Nephron progenitor cell (in vitro differentiated cells): ENCODE measurements around the gene TFB2M.

Experiments used
- DNase-seq: peaks from one replicate; pipeline ENCODE4 v3.0.0; 2021
- H3K27ac Mint-ChIP-seq: 2 replicates; pipeline ENCODE4 v1.8.0; 2021; ENCODE audit warnings: mild to moderate bottlenecking, moderate library complexity, mixed read lengths
- H3K27me3 Mint-ChIP-seq: 2 replicates; pipeline ENCODE4 v1.8.0; 2021; ENCODE audit warnings: mild to moderate bottlenecking, low read depth, mixed read lengths; ENCODE audit not compliant: poor library complexity
- H3K36me3 Mint-ChIP-seq: 2 replicates; pipeline ENCODE4 v1.8.0; 2021; ENCODE audit warnings: low read depth, mixed read lengths
- H3K4me1 Mint-ChIP-seq: 2 replicates; pipeline ENCODE4 v1.8.0; 2021; ENCODE audit warnings: mixed read lengths
- H3K4me3 Mint-ChIP-seq: 2 replicates; pipeline ENCODE4 v1.8.0; 2021; ENCODE audit warnings: mild to moderate bottlenecking, moderate library complexity, mixed read lengths
- H3K9me3 Mint-ChIP-seq: 2 replicates; pipeline ENCODE4 v1.8.0; 2021; ENCODE audit warnings: mild to moderate bottlenecking, moderate library complexity, mixed read lengths
- CTCF ChIP-seq: fragments of 200-600 bp; sonication (generic); IDR thresholded peaks from 2 replicates; pipeline ENCODE4 v1.5.0; 2021; ENCODE audit warnings: antibody characterized with exemption

The TFB2M gene

GRCh38 chr1:246580497-246581370, 14.7 kb upstream of the TFB2M start:
- Mint-ChIP-seq H3K27me3 (no peaks in the 10 kb centered on the region), H3K4me1 (peaks cover 37% of the 10 kb centered on the region), H3K27ac (no peak overlapping the region), H3K36me3 (peaks cover 28% of the 10 kb centered on the region), H3K9me3 (no peaks in the 10 kb centered on the region), H3K4me3 (no peak overlapping the region)
- no peak for TF ChIP-seq CTCF
- DNase-seq: no peak

DNA sequence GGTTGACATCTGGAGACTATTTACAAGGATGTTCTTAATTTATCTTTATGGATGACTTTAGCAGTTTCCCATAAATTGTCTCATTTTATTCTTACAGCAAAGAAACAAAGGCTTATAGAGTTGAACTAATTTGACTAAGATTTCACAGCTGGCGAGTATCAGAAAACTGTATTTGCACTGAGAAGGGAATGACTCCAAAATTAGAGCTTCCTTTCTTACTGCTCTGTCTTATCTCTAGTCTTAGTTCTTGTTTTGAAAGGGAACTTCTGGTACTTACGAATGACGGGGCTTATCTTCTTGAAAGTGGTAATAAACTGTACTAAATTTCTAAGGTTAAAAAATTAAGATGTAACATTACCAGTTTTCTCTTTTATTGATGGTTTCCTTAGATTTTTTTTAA, 13.8 kb upstream of the TFB2M start:
- no peak for DNase-seq
- Mint-ChIP-seq H3K36me3 (peaks cover 34% of the 10 kb centered on the region), H3K4me3 (no peak overlapping the region), H3K9me3 (peaks cover 6% of the 10 kb centered on the region), H3K27ac (no peak overlapping the region), H3K4me1 (peaks cover 36% of the 10 kb centered on the region), H3K27me3 (no peaks in the 10 kb centered on the region)
- no peak for TF ChIP-seq CTCF

- Mint-ChIP-seq H3K4me1 (peaks cover 15% of the 10 kb centered on the region), H3K27ac (peak overlapping the region; percentile 2), H3K36me3 (peaks cover 24% of the 10 kb centered on the region), H3K9me3 (peaks cover 6% of the 10 kb centered on the region), H3K4me3 (no peak overlapping the region), H3K27me3 (no peaks in the 10 kb centered on the region)
- no peak for TF ChIP-seq CTCF
- no peak for DNase-seq
Measured at GRCh38 chr1:246577720-246578106, 11.7 kb upstream of the TFB2M start.

DNA sequence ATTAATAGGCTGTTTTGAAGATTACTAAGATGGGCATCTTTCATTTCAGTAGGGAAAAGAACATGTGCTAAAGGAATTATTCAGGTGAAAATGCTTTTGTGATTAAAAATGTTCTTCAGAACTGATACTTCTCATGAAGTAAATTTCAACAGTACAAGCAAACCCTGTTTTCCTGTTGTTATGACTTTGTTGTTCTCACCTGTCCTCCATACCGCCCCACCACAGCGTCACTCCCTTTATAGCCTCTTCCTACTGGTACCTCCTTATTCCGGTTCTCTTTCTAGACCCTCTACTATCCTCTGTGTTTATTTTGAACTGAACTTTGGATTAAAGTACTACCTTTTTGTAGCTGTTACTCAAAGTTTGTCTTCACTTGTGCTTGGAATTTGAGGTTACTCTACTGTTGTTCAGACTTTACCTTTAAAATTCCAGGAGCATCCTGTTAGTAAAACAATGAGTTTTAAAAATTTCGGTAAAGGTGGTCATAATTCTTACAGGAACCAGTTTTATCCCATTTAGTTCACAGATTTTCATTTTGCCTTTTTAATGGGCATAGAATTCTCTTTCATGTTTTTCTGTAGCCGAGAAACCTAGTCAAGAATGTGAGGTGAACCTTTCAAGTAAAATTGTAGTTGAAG, 11.1 kb upstream of the TFB2M start:
- TF ChIP-seq CTCF: no peak
- Mint-ChIP-seq H3K4me1 (peaks cover 10% of the 10 kb centered on the region), H3K4me3 (no peak overlapping the region), H3K27ac (no peak overlapping the region), H3K36me3 (peaks cover 24% of the 10 kb centered on the region), H3K9me3 (peaks cover 6% of the 10 kb centered on the region), H3K27me3 (no peaks in the 10 kb centered on the region)
- DNase-seq: no peak

GRCh38 chr1:246576709-246577032, 10.6 kb upstream of the TFB2M start:
- Mint-ChIP-seq H3K27me3 (no peaks in the 10 kb centered on the region), H3K9me3 (peaks cover 6% of the 10 kb centered on the region), H3K4me1 (peaks cover 6% of the 10 kb centered on the region), H3K36me3 (peaks cover 24% of the 10 kb centered on the region), H3K4me3 (no peak overlapping the region), H3K27ac (no peak overlapping the region)
- no peak for DNase-seq
- TF ChIP-seq CTCF: no peak
